Measurements from ENCODE around the gene CCDC124.

- TF ChIP-seq CTCF (IDR thresholded peaks at IDR 0.05) (no peak), EP300 (IDR thresholded peaks at IDR 0.05) (no peak)
These were observed 34.6 kb downstream of the CCDC124 start for GRCh38 chr19:17967257-17968051.
